Stimulated activated CD4-positive, alpha-beta T cell treated with anti-CD3 and anti-CD28 coated beads, Interleukin-12 subunit alpha, Interleukin-12 subunit beta, amount 100 ng/mL, for 48 hours (primary cell): ENCODE measurements around the gene TNFAIP1.

Experiments
- DNase-seq, 3 donors: peaks; one replicate each; pipeline ENCODE4 v3.0.0-alpha.2; 2020; ENCODE audit warnings: low read depth in 2 of 3, low spot score in 1 of 3

TNFAIP1 gene

DNA sequence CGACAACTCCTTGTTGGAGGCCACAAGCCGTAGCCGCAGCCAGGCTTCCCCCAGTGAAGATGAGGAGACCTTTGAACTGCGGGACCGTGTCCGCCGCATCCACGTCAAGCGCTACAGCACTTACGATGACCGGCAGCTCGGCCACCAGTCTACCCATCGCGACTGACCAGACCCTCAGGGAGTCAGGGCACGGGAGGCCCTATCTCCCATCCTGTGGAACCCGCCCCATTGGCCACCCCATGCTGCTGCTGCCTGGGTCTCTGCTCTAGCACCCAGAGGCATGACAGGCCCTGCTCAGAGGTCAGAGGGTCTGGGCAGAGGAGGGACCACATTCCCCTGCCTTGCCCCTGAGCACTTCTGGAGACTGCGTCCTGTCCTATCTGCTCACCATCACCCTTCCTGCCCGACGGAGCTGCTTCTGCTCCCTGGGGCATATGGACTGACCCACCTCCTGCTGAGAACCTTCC is 8.9 kb downstream of the TNFAIP1 start:
- no peak for DNase-seq

DNA sequence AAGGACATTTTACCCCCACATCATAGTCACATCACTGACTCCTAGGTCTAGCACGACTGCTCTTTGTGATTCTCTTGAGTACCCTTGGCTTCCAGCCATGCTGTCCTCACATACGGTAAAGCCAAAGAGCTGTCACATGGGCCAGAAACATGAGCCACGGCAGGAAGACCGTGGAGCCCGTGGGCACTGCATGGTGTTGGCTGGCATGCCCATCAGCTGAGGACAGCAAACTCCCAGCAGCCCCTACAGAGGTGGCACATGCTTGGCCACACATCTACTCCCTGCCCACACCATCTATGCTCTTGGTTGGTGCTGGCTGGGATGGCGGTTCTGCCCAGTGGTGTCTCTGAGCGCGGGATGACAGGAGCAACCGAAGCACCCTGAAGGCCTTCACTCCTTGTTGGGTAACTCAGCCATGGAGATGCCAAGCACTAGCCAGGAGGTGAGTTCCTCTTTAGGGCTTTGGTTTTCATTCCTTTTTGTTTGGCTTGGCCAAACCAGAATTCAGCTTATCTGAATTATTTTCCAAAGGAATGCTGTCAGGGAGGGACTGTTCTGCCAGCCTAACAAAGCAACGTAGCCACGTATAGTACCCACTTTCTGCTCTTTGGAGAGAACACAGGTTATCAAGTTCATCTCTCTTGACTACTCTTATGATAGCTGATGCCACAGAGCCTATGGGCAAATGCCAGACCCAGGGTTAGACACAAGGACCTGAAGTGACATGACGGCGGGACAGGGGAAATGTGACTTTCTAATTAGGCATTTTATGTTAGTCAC is 10.0 kb downstream of the TNFAIP1 start:
- no peak for DNase-seq

DNA sequence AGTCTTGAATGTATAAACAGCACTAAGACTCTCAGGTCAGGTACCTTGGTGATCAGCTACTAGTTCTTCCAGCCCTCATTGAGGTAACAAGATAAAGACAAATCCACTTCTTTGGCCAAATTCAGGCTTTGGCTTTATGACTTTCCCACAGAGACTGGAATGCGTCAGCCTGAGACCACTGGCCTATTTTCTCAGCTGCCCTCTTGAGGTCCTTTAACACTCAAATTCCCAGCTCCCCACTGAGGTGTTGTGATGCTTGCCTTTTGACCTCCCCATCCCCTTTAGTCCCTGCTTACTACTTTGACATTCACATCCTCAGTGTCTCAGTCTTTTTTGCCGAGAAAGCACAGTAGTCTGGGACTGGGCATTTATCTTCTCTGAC is 10.6 kb downstream of the TNFAIP1 start:
- DNase-seq: no peak

DNA sequence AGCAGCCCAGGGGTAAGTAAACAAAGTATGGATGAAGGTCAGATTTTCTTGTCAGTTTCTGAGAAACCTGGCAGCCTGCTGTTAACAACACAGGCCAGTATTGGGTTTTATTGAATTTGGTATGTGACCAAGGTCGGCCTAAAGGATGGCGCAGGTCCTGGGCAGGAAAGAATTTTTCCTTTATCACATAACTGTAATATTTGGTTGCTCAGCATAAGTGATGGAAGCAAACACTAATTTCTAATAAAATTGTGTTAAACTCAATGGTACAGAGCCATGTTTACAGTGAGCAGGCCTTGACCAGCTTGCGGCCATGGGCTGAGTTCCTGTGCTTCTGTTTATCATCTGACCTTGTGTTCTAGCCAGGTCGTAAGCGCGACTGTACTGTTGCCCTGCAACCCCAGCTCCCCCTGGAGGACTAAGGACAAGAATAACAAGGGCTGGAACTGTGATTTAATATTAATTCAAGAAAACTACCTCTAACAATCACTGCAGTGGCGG is 11.2 kb downstream of the TNFAIP1 start:
- no peak for DNase-seq

DNA sequence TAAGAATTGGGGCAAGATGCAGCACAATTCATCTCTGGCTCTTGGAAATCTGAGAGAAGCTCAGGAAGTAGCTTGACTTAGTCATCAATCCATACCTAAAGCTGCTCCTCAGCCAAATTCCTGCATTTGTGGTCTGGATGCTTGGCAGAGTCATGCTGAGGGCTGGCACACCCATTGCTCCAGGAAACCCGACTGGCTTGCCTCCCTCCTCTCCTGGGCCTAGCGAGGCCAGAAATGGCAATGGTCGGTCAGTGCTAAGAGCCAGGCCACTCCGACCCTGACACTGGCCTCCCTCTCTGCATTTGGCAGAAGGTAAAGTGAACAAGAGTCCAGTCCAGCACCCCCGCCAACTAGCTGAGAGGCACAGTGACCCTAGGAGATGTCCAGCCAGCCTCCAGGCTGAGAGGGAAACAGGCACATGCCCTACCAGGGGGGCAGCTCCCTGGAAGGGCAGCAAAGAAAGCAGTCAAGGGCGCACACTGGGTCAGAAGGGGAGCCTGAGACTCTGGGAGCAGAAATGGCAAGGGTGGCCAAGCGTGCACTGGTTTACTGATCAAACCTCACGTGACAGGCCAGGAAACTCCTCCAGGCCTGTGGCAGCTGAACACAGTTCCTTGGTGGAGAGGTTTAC is 11.8 kb downstream of the TNFAIP1 start:
- no peak for DNase-seq

DNA sequence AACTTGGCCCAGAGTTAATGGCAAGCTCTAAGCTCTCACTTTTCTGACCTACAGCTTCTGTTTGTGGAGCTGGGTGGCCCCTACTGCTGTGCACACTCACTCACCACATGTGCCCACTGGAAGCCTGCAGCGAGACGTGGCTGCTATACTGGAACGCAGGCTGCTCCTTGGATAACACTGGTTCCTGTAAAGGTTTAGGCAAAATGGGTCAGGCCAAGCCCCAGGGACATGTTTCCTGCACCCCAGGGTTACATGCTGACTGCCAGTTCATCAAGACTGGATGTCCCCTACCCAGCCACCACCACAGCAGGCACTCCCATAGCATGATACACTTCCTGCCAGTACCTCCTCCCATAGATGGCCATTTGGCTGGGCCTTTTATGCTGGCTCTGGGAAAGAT is 13.4 kb downstream of the TNFAIP1 start:
- DNase-seq: no peak

DNA sequence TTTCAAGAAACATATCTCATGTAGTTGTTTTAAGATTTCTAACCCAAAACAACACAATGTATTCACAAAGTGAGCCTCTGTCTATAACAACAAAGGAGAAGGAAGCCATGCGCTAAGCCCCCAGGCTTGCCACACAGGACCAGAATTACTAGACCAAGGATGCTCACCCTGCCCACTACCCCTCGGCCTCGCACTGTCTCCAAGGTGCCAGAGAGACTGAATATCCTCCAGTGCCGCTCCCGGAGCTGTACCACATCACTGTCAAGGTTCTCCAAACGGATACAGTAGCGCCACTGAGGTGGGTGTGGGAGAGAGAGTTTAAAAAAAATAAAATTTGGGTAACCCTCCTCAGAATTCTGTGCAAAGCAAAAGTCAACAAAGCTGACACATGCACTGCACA is 14.7 kb downstream of the TNFAIP1 start:
- DNase-seq: no peak

DNA sequence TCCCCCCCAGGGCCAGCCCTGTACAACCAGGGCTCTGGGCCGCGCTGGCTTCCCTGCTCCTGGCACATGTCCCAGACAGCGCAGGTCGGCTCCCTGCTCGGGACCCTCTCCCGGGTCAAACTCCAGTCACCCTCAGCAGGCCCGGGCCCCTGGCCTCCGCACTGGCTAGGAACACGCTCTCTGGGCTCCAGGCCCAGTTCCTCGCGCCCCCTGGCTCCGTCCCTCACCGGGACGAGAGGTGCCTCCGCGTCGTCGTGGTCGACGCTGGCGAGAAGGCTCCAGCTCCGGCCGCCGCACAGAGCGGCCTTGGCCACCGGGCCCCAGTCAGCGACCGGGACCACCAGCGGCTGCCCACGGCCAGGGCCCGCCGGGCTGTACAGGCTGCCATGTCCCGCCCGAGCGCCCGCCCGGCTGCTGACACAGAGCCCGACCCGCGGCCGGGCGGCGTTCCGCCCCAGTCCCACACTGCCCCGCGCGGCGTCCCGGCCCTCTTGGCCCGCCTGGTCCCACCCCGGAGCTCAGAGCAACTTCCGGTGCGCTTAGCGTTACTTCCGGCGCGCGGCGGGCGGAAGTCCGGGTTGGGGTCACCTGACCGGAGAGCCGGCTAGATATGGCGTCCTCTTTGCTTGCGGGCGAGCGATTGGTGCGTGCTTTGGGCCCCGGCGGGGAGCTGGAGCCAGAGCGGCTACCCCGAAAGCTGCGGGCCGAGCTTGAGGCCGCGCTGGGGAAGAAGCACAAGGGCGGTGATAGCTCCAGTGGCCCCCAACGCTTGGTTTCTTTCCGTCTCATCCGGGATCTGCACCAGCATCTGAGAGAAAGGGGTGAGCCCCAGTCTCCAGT is 21.7 kb downstream of the TNFAIP1 start, which contains the start of gene POLDIP2:
Gene POLDIP2 (minus strand): TSS at position 467 of the 840 bp plus-strand sequence. CDS start 79 bp downstream, at position 388.
- DNase-seq: peak; percentile 92 to 95 (median 94)

DNA sequence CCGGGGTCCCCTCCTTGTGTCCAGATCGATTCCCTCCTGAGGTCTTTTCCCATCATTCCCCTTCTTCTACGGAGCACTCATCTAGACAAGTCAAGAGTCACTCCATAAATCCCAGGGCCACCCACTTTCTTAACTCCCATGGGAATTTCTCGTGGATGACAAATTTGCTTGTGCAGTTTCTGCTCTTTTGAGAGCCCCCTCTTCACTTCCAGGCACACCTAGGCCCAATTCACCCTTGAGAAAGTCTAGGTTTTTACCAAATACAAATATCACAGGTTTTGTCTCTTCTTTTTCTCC is 22.3 kb downstream of the TNFAIP1 start:
- DNase-seq: no peak

DNA sequence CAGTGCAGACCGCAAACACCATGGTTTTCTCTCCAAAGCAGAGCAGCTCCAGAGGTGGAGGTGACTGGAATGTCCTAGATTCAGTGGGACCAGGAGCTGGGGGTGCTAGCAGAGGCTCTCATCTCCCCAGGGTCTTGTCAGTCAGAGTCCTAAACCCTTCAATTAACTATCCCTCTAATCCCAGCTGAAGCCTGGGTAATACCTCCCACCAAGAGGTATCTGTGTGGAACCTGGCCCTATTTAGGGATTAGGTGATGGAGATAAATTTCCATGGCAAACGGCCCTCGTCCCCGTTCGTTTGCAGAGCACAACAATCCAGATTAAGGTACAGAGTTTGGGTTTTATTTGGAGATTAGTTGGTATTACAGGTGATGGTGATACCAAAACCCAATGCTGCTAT is 27.6 kb downstream of the TNFAIP1 start:
- DNase-seq: no peak

DNA sequence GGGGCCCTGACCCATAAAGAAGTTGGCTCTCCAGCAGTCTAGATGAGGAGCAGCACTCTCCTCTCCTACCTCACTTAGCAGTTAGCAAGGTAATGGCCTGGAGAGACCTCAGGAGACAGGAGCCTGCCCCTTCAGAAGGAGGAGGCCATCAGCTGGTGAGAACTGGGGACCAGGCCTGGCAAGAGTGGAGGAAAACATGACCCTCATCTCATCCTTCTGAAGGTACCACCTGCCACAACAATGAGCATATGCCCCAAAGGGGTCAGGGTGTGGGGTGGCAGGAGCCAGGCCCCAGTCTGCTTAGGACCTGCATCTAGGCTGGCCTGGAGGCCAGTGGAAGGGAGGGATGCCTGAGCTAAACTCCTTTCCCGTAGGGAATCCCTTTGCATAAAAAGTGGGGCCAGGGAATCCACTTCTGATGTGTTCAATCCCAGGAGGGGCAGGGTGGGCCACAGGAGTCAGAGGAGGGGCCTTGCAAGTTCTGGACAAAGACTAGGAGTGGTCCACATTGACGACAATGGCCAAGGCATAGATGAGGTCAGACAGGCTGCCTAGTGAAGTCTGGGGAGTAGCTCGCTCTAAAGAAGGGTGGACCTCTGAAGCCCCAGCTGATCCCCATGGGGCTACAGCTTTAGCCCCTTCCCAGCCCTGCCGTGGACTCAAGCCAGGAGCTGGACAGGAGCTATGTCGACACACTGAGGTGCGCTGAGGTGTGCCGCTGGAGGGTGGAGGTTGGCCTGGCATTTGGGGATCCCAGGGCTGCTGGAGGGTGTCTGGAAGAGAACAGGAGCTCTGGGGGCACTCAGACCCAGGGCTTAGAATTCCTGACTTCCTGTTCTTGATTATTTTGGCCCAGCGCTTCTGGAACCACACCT is 28.5 kb downstream of the TNFAIP1 start:
- no peak for DNase-seq

DNA sequence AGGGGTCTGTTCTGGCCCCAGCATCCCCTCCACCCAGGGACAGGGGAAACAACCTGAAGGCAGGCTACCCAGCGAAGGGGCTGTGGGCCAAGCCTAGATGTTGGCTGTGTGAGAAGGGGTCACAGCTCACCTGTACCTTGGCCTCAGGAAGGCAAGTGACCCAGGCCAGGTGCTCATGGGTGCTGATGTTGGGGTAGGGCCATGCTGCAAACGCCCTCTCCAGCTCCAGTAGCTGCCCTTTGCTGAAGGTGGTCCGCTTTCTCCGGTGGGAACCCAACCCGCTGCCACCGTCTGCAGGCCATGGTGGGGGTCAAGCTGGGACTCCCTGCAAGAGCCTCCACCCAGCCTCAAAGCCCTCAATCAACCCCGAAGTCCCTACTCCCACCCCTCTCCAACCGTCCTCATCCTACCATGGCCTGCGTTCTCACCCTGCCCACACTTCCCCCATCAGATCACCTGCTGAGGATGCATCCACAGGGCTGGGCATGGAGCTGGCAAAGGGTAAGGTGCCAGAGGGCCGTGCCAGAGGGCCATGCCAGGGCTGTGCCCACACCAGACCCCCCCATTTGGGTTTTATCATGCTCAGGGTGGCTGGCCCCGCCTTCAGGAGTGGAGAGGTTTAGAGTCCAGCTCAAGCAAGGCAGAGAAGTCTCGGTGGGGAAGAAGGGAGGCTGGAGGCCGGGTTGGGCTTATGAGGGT is 29.3 kb downstream of the TNFAIP1 start, which contains the start of gene SEBOX:
Gene SEBOX (minus strand): TSS at position 535 of the 699 bp plus-strand sequence. CDS start 48 bp downstream, at position 487.
- no peak for DNase-seq

DNA sequence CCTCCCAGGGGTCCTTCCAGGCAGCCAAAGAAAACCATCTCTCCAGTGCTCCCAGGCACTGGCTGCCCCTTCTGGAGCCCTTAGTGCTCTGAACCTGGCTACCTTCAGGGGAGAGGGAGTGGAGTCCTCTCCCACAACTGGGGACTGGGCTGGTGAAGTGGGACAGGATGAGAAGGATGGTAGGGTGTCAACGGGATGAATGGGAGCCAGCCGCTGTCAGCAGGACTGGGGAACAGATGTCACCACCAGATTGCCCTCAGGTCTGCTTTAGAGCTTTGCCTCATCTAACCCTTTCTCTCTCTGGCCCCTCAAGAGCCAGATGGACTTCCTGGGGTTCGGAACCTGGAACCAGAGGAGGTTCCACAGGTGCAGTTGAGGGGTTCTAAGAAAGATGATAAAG is 29.9 kb downstream of the TNFAIP1 start:
- no peak for DNase-seq

DNA sequence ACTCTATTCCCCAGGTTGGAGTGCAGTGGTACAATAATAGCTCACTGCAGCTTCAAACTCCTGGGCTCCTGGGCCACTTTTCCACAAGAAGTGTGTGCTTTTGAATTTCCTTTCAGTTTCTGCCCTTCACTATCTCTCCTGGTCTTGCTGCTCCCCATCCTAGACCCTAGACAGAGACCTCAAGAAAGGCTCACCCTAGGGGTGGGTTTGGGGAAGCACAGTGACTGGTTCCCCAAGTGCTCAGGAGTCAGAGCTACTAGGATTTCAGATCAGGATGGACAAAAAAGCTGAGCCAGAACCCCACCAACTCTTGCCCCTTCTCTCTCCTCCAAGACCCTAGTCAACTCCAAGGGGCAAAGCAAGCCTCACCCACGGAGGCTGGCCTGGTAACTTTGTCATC is 31.0 kb downstream of the TNFAIP1 start:
- no peak for DNase-seq

DNA sequence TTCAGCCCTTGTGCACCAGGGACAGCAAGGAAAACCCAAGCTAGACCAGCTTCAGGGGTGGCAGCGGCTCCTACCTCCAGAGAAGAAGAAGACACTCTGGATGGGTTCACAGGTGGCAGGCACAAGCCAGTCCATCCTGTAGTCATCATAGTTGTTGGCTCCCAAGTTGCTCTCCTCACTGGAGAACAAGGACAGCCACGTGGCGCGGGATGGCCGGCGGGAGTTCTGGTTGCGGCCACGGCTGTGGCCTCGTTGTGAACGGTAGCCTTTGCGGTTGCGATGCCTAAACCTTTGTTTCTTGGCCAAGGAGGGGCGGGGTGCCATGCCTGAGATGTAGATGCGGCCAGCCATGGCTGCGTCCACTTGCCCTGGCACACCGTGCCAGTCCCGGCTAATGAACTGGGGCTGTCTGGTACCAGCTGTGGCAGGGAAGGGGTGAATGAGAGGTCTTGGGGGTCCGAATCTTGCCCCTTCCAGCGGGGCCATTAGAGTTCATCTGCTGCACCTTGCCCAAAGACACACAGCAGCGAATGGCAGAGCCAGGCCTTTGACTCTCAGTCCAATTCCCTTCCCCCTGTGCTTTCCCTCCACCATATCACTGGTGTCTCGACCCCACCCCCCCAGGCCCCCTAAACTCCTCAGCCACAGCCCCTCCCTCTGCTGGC is 32.2 kb downstream of the TNFAIP1 start:
- no peak for DNase-seq

DNA sequence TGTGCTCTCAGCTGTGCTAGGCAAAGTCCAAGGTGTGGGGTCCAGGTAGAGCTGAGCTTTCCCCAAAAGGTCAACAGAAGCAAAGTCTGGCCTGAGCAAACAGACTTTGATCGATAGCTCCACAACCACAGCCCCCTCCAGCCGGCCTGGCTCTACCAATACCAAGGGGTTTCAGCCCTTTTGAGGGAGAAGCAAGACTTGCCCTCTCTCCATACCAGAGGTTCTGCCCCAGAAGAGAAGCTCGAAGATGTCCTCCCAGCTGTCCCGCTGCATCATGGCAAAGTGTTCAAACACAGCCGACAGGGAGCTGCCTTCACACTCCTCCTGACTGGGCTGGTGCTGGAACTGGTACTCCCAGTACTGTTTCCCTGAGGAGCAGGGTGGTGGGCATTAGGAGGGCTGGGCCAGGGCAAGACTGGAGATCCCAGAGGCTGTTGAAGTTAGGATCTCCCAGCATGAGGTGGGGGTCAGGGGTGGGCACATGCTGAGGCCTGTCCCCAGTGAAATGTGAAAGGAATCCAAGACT is 32.8 kb downstream of the TNFAIP1 start:
- no peak for DNase-seq

DNA sequence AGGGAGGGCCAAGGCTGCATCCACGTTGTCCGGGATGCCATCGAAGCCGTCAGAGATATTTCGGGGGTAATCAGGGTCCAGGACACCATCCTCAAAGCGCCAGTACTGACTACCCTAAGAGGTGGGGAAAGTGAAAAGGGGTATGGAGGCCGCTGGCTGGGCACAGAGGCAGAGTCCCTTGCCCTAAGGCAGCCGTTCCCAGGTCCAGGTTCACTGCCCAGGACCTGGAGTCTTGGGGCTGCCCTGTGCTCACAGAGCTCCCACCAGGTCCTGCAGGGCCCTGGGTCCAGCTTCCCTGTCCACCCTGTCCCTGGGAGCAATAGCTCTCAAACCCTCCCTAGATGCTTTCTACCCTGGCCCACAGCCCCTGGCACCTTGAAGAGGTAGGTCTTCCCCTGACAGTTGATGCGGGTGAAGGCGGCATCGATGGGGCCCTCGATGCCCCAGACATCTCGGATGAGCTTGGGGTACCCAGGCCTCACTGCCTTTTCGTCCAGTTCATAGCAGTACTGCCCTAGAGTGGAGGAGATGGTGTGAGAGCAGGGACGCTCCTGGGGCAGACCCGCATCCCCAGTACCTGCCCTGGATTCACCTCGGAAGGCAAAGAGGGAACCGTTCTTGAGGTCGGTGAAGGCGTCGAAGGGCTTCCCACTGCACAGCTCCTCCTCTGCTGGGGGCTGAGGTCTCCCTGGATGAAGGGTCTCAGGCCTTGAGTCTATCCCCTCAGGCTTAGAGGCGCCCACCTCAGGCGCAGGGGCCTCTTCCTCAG is 33.5 kb downstream of the TNFAIP1 start:
- no peak for DNase-seq

DNA sequence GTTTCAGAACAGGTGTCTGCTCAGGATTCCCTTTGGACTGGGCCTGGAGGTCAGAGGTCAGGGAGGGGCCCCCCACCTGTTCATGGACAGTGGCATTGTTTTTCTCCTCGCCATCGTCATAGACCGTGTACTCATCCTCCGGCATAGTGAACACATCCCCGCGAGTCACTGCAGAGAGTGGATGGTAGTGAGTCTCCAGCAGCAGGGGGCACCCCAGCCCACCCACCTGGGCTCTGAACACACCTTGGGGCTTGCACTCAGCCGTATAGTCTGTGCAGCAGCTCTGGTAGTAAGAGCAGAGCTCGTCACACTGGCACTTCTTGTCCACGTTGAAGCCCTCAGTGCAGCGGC is 34.1 kb downstream of the TNFAIP1 start:
- DNase-seq: no peak
